ENCODE measurements around the gene TTC7B. TPM values are rescaled to one million over a fixed set of nuclear protein-coding genes. Genes with fewer than 3 reads are reported as not detected.

The TTC7B gene
- total and polyA plus RNA-seq, 2 donors (not counting 1 experiment from before 2014, with no cell fraction given): 0.36 to 3.2 TPM

DNA sequence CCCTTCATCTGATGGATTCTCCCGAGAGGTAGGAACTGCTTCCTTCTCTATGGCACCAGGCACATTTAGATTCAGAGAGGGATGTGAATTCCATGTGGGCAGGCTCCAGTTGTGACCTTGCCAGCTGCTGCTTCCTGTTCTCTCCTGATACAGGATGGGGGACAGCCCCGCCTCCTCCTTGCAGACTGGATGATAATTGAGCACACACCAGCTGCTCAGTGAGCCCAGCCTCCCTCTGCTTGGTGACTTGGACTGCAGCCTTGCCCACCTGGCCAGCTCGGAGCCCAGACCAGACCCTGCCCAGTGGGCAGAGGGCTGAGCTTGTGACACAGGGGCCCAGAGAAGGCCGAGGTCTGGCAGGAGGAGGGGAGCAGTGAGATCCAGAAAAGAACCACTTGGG, 329.2 kb downstream of the TTC7B start:
- no peak overlapping the region for H3K27ac ChIP-seq (ENCODE audit: low read length in 2 of 2)
- POLR2A ChIA-PET: no interaction called here
- peaks cover 0 to 11% (median 0%) of the 10 kb centered on the region in 4 experiments for H3K27me3 ChIP-seq (replicated peaks in 1 of 4; ENCODE audit: control extremely low read depth in 1 of 4, control insufficient read depth in 3 of 4, insufficient read depth in 4 of 4, low read length in 3 of 4)
- Mint-ChIP-seq H3K9me3 (ENCODE audit: insufficient read depth) (no peaks in the 10 kb centered on the region), H3K4me1 (no peaks in the 10 kb centered on the region), H3K4me3 (no peak overlapping the region), H3K27me3 (peaks cover 20% of the 10 kb centered on the region), H3K27ac (no peak overlapping the region)
- no peaks in the 10 kb centered on the region for H3K4me1 ChIP-seq (ENCODE audit: control insufficient read depth in 2 of 2, insufficient read depth in 2 of 2, low read length in 2 of 2)
- H2AFZ ChIP-seq (ENCODE audit: insufficient read depth, low read depth, low read length, poor library complexity, severe bottlenecking): no peak overlapping the region
- no peaks in the 10 kb centered on the region for H4K20me1 ChIP-seq (ENCODE audit: control insufficient read depth, insufficient read depth, low read length, poor library complexity, severe bottlenecking)
- WGBS (ENCODE audit: insufficient coverage): 31% methylated on average over 4 of the region's 4 CpGs
- no peak for TF ChIP-seq EZH2 (IDR thresholded peaks at IDR 0.05; ENCODE audit: borderline replicate concordance, insufficient read depth, low read depth, low read length, poor library complexity, severe bottlenecking)
- no peak for TF ChIP-seq CTCF (IDR thresholded peaks at IDR 0.05)
- intact Hi-C loops (cut with micrococcal nuclease): no loop called here
- no peak overlapping the region for H3K9ac ChIP-seq (ENCODE audit: low read length)
- no peak for ATAC-seq (ENCODE audit: low read depth)
- CTCF ChIA-PET: no interaction called here
- H3K9me3 ChIP-seq (ENCODE audit: control extremely low read depth in 1 of 3, control insufficient read depth in 2 of 3, insufficient read depth in 1 of 3, low read length in 2 of 3): peaks cover 0 to 23% (median 0%) of the 10 kb centered on the region in 3 donors
- no peaks in the 10 kb centered on the region for H3K36me3 ChIP-seq (replicated peaks in 1 of 2; ENCODE audit: control extremely low read depth in 1 of 2, control insufficient read depth in 1 of 2, extremely low read depth in 1 of 2, insufficient read depth in 2 of 2, low read length in 1 of 2)
- no peak overlapping the region for H3K4me3 ChIP-seq (ENCODE audit: control extremely low read depth in 1 of 5, extremely low read depth in 1 of 5, insufficient read depth in 1 of 5, low read depth in 2 of 5, low read length in 4 of 5)
- DNase-seq: no peak
- no peaks in the 10 kb centered on the region for H3K79me2 ChIP-seq (ENCODE audit: control insufficient read depth, insufficient read depth, low read length)
- no peak overlapping the region for H3K4me2 ChIP-seq (replicated peaks; ENCODE audit: low read depth, low read length, poor library complexity, severe bottlenecking)

DNA sequence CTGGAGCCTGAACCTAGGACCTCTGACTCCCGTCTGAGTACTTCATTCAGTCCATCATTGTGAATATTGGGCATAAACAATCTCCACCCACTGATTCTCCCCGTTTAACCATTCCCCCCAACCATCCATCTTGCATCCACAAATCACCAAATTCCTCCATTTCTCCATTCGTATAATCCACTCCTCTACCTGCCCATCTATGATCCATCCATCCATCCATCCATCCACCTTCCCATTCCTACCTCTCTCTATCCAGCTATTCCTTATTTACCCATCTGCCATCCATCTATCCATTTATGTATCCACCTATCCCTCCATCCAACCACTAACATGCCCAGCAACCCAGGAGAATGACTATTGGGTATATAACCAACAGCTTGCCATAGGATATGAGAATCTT, 331.9 kb downstream of the TTC7B start:
- Histone ChIP-seq H3K4me3 (ENCODE audit: control extremely low read depth in 1 of 5, extremely low read depth in 1 of 5, insufficient read depth in 1 of 5, low read depth in 2 of 5, low read length in 4 of 5) (no peak overlapping the region), H3K79me2 (ENCODE audit: control insufficient read depth, insufficient read depth, low read length) (no peaks in the 10 kb centered on the region), H4K20me1 (ENCODE audit: control insufficient read depth, insufficient read depth, low read length, poor library complexity, severe bottlenecking) (no peaks in the 10 kb centered on the region), H3K9ac (ENCODE audit: low read length) (no peak overlapping the region), H3K4me2 (replicated peaks; ENCODE audit: low read depth, low read length, poor library complexity, severe bottlenecking) (no peak overlapping the region), H3K4me1 (ENCODE audit: control insufficient read depth in 2 of 2, insufficient read depth in 2 of 2, low read length in 2 of 2) (no peaks in the 10 kb centered on the region), H2AFZ (ENCODE audit: insufficient read depth, low read depth, low read length, poor library complexity, severe bottlenecking) (no peak overlapping the region), H3K27ac (ENCODE audit: low read length in 2 of 2) (no peak overlapping the region), H3K9me3 (ENCODE audit: control extremely low read depth in 1 of 3, control insufficient read depth in 2 of 3, insufficient read depth in 1 of 3, low read length in 2 of 3) (peaks cover 0 to 14% (median 4%) of the 10 kb centered on the region in 3 donors), H3K27me3 (replicated peaks in 1 of 4; ENCODE audit: control extremely low read depth in 1 of 4, control insufficient read depth in 3 of 4, insufficient read depth in 4 of 4, low read length in 3 of 4) (peaks cover 0 to 11% (median 0%) of the 10 kb centered on the region in 4 experiments), H3K36me3 (replicated peaks in 1 of 2; ENCODE audit: control extremely low read depth in 1 of 2, control insufficient read depth in 1 of 2, extremely low read depth in 1 of 2, insufficient read depth in 2 of 2, low read length in 1 of 2) (no peaks in the 10 kb centered on the region)
- no peak for TF ChIP-seq CTCF (IDR thresholded peaks at IDR 0.05)
- no peak for TF ChIP-seq EZH2 (IDR thresholded peaks at IDR 0.05; ENCODE audit: borderline replicate concordance, insufficient read depth, low read depth, low read length, poor library complexity, severe bottlenecking)
- 52% methylated on average over 3 of the region's 3 CpGs for WGBS (ENCODE audit: insufficient coverage)
- ChIA-PET POLR2A (no interaction called here), CTCF (no interaction called here)
- DNase-seq (no peak), ATAC-seq (ENCODE audit: low read depth) (no peak)
- Mint-ChIP-seq H3K27me3 (peaks cover 24% of the 10 kb centered on the region), H3K4me3 (no peak overlapping the region), H3K27ac (no peak overlapping the region), H3K9me3 (ENCODE audit: insufficient read depth) (peaks cover 3% of the 10 kb centered on the region), H3K4me1 (no peaks in the 10 kb centered on the region)
- intact Hi-C loops (cut with micrococcal nuclease): no loop called here
